Measurements from ENCODE around the gene ARVCF. TPM values are rescaled to one million over a fixed set of nuclear protein-coding genes. Genes with fewer than 3 reads are reported as not detected.
A peak's percentile ranks its signal among the peaks of the same experiment; 100 is the strongest.

ARVCF gene
- total and polyA plus RNA-seq, 8 donors: 3.5 to 51.3 (median 13.6) TPM

DNA sequence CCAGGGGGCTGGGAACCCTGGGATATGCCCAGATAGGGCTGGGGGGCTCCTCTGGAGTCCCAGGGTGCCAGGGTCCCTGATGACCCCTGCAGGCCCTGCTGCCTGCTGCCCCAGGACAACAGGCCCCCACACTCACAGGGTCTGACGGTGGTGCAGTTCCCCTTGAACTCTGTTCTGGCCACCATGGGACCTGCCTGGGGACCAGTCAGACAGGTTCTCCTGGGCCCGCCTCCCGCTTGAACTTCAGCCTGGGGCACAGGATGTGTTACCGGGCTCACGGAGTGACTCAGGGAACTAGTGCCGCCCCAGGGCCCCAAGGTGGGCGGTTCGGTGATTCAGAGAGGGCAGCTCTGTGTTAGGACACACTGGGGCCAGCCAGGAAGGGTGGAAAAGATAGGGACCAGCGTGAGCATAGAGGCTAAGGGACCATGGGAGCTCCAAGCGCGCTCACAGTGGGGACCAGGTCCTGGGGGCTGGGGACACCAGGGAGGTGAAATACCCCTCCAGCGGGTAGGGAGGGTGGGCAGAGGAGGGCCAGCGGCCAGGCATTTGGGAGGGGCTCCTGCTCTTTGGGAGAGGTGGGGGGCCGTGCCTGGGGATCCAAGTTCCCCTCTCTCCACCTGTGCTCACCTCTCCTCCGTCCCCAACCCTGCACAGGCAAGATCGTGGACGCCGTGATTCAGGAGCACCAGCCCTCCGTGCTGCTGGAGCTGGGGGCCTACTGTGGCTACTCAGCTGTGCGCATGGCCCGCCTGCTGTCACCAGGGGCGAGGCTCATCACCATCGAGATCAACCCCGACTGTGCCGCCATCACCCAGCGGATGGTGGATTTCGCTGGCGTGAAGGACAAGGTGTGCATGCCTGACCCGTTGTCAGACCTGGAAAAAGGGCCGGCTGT is 53.5 kb downstream of the ARVCF start:
- intact Hi-C loops (cut with DNase I; ENCODE audit: low total_unique reads): no loop called here
- DNase-seq: peak; percentile 95 to 96
- Histone ChIP-seq H3K4me3 (peak overlapping the region; percentile 16 to 43 (median 24)), H3K9me3 (no peaks in the 10 kb centered on the region), H3K4me1 (peaks cover 57 to 85% (median 62%) of the 10 kb centered on the region in 4 donors), H3K36me3 (peaks cover 16 to 55% (median 50%) of the 10 kb centered on the region in 4 donors), H3K27me3 (no peaks in the 10 kb centered on the region), H3K27ac (peak overlapping the region; percentile 87 to 88 (median 87))
- no peak for TF ChIP-seq EP300 (IDR thresholded peaks at IDR 0.05)
- TF ChIP-seq POLR2AphosphoS5 (IDR thresholded peaks at IDR 0.05): peak in 2 of 3 donors; percentile 72 to 86
- TF ChIP-seq, protein P1, sequence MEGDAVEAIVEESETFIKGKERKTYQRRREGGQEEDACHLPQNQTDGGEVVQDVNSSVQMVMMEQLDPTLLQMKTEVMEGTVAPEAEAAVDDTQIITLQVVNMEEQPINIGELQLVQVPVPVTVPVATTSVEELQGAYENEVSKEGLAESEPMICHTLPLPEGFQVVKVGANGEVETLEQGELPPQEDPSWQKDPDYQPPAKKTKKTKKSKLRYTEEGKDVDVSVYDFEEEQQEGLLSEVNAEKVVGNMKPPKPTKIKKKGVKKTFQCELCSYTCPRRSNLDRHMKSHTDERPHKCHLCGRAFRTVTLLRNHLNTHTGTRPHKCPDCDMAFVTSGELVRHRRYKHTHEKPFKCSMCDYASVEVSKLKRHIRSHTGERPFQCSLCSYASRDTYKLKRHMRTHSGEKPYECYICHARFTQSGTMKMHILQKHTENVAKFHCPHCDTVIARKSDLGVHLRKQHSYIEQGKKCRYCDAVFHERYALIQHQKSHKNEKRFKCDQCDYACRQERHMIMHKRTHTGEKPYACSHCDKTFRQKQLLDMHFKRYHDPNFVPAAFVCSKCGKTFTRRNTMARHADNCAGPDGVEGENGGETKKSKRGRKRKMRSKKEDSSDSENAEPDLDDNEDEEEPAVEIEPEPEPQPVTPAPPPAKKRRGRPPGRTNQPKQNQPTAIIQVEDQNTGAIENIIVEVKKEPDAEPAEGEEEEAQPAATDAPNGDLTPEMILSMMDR (IDR thresholded peaks at IDR 0.05): no peak
- no peak for TF ChIP-seq POLR2A (IDR thresholded peaks at IDR 0.05)
- 32 to 48% (median 40%) methylated on average over 21 to 30 of the region's 30 CpGs for WGBS, 5 donors

DNA sequence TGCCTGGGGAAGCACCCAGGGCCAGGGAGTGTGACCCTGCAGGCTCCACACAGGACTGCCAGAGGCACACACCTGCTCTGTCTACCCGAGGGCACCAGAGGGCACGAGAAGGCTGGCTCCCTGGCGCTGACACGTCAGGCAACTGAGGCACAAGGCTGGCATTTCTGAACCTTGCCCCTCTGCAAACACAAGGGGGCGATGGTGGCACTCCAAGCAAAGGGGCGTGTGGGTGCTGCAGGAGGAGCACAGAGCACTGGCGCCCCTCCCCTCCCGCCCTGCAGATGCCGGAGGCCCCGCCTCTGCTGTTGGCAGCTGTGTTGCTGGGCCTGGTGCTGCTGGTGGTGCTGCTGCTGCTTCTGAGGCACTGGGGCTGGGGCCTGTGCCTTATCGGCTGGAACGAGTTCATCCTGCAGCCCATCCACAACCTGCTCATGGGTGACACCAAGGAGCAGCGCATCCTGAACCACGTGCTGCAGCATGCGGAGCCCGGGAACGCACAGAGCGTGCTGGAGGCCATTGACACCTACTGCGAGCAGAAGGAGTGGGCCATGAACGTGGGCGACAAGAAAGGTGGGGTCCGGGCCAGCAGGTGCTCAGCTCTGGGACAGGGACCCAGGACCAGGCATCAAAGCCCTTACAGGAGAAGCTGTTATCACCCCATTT is 54.2 kb downstream of the ARVCF start:
- intact Hi-C loops (cut with DNase I; ENCODE audit: low total_unique reads): no loop called here
- 23 to 52% (median 29%) methylated on average over 13 to 22 of the region's 22 CpGs for WGBS, 5 donors
- Histone ChIP-seq H3K36me3 (peaks cover 16 to 48% (median 42%) of the 10 kb centered on the region in 4 donors), H3K27me3 (no peaks in the 10 kb centered on the region), H3K4me3 (peak overlapping the region; percentile 14 to 43 (median 20)), H3K9me3 (no peaks in the 10 kb centered on the region), H3K4me1 (peaks cover 57 to 77% (median 62%) of the 10 kb centered on the region in 4 donors), H3K27ac (peak overlapping the region; percentile 87 to 88 (median 87))
- DNase-seq: peak; percentile 90 to 96
- no peak for TF ChIP-seq EP300 (IDR thresholded peaks at IDR 0.05)
- TF ChIP-seq, protein P1 (IDR thresholded peaks at IDR 0.05): peak in 5 of 7 experiments; percentile 38 to 69 (median 45)
- TF ChIP-seq POLR2AphosphoS5 (IDR thresholded peaks at IDR 0.05): peak in 1 of 3 donors; percentile 66

DNA sequence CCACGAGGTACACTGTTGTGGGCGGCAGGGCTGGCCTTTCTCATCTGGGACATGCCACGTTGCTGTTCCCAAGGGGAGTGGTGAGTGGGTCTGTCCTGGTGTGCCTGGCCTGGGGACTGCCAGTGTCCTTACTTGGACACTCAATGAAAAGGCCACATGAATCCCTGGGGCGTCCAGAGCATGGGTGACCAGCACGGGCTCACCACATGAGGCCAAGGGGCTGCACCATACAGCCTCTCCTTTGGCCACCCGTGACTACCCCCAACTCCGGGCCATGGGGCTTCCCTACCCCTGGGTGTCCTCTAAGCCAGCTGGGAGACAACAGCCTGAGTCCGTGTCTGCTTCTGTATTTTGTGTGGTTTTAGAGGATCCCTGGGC is 54.8 kb downstream of the ARVCF start:
- Histone ChIP-seq H3K36me3 (peaks cover 16 to 42% (median 37%) of the 10 kb centered on the region in 4 donors), H3K27me3 (no peaks in the 10 kb centered on the region), H3K4me3 (peak overlapping the region in 1 of 4 donors; percentile 43), H3K9me3 (no peaks in the 10 kb centered on the region), H3K27ac (peak overlapping the region in 4 of 5 donors; percentile 87 to 88 (median 87)), H3K4me1 (peaks cover 57 to 72% (median 62%) of the 10 kb centered on the region in 4 donors)
- DNase-seq: no peak
- 67 to 78% (median 76%) methylated on average over 3 to 8 of the region's 8 CpGs for WGBS, 5 donors
- intact Hi-C loops (cut with DNase I; ENCODE audit: low total_unique reads): no loop called here
- TF ChIP-seq, protein P1 (IDR thresholded peaks at IDR 0.05): no peak
- no peak for TF ChIP-seq POLR2AphosphoS5 (IDR thresholded peaks at IDR 0.05)
- no peak for TF ChIP-seq EP300 (IDR thresholded peaks at IDR 0.05)
- no peak for TF ChIP-seq POLR2A (IDR thresholded peaks at IDR 0.05)

DNA sequence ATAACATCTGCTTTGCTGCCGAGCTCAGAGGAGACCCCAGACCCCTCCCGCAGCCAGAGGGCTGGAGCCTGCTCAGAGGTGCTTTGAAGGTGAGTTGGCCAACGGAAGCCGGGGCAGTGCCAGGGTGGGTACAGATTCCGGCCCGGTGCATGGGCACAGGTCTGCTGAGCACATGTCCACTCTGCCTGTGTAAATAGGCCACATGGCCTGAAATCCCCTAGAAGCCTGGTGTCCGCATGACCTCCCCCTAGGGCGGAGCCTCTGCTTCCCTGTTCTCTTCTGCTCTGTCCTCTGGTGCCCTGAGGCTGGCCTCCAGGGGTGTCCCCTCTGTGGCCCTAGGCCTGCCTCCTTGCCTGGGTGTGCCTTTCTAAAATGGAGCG is 55.4 kb downstream of the ARVCF start:
- H3K27ac ChIP-seq: peak overlapping the region in 1 of 5 donors; percentile 87
- H3K4me1 ChIP-seq: peaks cover 57 to 68% (median 62%) of the 10 kb centered on the region in 4 donors
- peaks cover 16 to 37% (median 30%) of the 10 kb centered on the region in 4 donors for H3K36me3 ChIP-seq
- 66 to 100% (median 71%) methylated on average over 1 to 9 of the region's 9 CpGs for WGBS, 5 donors
- no peak for DNase-seq
- intact Hi-C loops (cut with DNase I; ENCODE audit: low total_unique reads): no loop called here
- TF ChIP-seq POLR2AphosphoS5 (IDR thresholded peaks at IDR 0.05) (no peak), POLR2A (IDR thresholded peaks at IDR 0.05) (no peak), EP300 (IDR thresholded peaks at IDR 0.05) (no peak)
- TF ChIP-seq, protein P1 (IDR thresholded peaks at IDR 0.05): no peak
- H3K4me3 ChIP-seq: no peak overlapping the region
- no peaks in the 10 kb centered on the region for H3K9me3 ChIP-seq
- H3K27me3 ChIP-seq: no peaks in the 10 kb centered on the region
